A673 (cell line): ENCODE results near the gene CBX7. TPM values are rescaled to one million over a fixed set of nuclear protein-coding genes. Genes with fewer than 3 reads are reported as not detected.

Source experiments
- BruUV-seq: library from RNA; stranded (reverse); fragments of 400-500 nt; replicated peaks from 2 replicates; lab custom pipeline; 2021; lab: Mats Ljungman, UMichigan
- CTCF ChIA-PET: fragments of 300-600 bp; sonication (Branson Sonifier 250); formaldehyde crosslinking; loops from one replicate; lab custom pipeline; 2022; ENCODE audit warnings: antibody characterized with exemption; lab: Charles Lee
- POLR2A ChIA-PET: fragments of 300-600 bp; sonication (Branson Sonifier 250); formaldehyde crosslinking; loops from one replicate; lab custom pipeline; 2022; ENCODE audit warnings: antibody characterized with exemption; ENCODE audit not compliant: low non-redundant PET; lab: Charles Lee
- DNase-seq: peaks from one replicate; pipeline ENCODE4 v3.0.0-alpha.2; 2015; ENCODE audit warnings: low spot score
- H3K27ac ChIP-seq: fragments of 200-600 bp; sonication (generic); 2 replicates; pipeline ENCODE4 v1.5.1; 2016; ENCODE audit warnings: mixed run types, low read depth, mild to moderate bottlenecking, mixed read lengths, antibody characterized with exemption, low read length; ENCODE audit not compliant: poor library complexity, severe bottlenecking
- H3K27me3 ChIP-seq: fragments of 200-600 bp; sonication (generic); replicated peaks from 2 replicates; pipeline ENCODE4 v1.6.1; 2017; ENCODE audit warnings: mixed run types, low read depth, mild to moderate bottlenecking, mixed read lengths, antibody characterized with exemption, low read length; ENCODE audit not compliant: insufficient read depth, poor library complexity
- H3K36me3 ChIP-seq: fragments of 200-600 bp; sonication (generic); 2 replicates; pipeline ENCODE4 v1.6.1; 2016; ENCODE audit warnings: mixed run types, mild to moderate bottlenecking, mixed read lengths, antibody characterized with exemption, low read length; ENCODE audit not compliant: insufficient read depth, poor library complexity, severe bottlenecking
- H3K4me1 ChIP-seq: fragments of 200-600 bp; sonication (generic); 2 replicates; pipeline ENCODE4 v1.6.1; 2017; ENCODE audit warnings: mixed run types, mild to moderate bottlenecking, mixed read lengths, antibody characterized with exemption, low read length; ENCODE audit not compliant: insufficient read depth, poor library complexity, severe bottlenecking
- H3K4me3 ChIP-seq: fragments of 200-600 bp; sonication (generic); 2 replicates; pipeline ENCODE4 v1.5.1; 2016; ENCODE audit warnings: low read depth, mixed run types, mild to moderate bottlenecking, mixed read lengths, low read length; ENCODE audit not compliant: poor library complexity, severe bottlenecking
- H3K9me3 ChIP-seq: fragments of 200-600 bp; sonication (generic); 2 replicates; pipeline ENCODE4 v1.6.1; 2016; ENCODE audit warnings: mixed run types, low read depth, mild to moderate bottlenecking, mixed read lengths, antibody characterized with exemption, low read length; ENCODE audit not compliant: poor library complexity, severe bottlenecking
- CTCF ChIP-seq: fragments of 300-800, 200-600 bp; sonication (generic); conservative IDR thresholded peaks from 2 replicates; pipeline ENCODE4 v1.5.1; 2017; ENCODE audit warnings: low read depth, mild to moderate bottlenecking, antibody characterized with exemption, low read length, moderate library complexity, mixed read lengths
- EZH2 ChIP-seq: fragments of 200-600 bp; sonication (generic); IDR thresholded peaks from 2 replicates; pipeline ENCODE4 v1.6.1; 2017; ENCODE audit warnings: borderline replicate concordance, low read depth, mild to moderate bottlenecking, mixed read lengths, antibody characterized with exemption, low read length; ENCODE audit not compliant: poor library complexity, severe bottlenecking
- intact Hi-C: fragments of 100-400 bp; cut with micrococcal nuclease; formaldehyde crosslinking; loops from one replicate; pipeline ENCODE4 v1.10.0; 2022; ENCODE audit not compliant: unreplicated experiment
- total RNA-seq: library from RNA; stranded (reverse); gene quantifications from 2 replicates; pipeline ENCODE4 v1.2.3, GENCODE V29; 2021

Gene CBX7
- total RNA-seq, 1 experiment from 2014 or later = 2.8 TPM

- no peaks in the 10 kb centered on the region for H3K4me1 ChIP-seq
- POLR2A ChIA-PET = interaction anchor here (0.6 kb wide), 1 partner anchor 16 kb away, joined by 3 read pairs; no protein-coding TSS in a partner anchor
- TF ChIP-seq CTCF (peak; percentile 64), EZH2 (no peak)
- H3K9me3 ChIP-seq = no peaks in the 10 kb centered on the region
- BruUV-seq = no TSS peak
- H3K27me3 ChIP-seq = no peaks in the 10 kb centered on the region
- CTCF ChIA-PET = interaction anchor here (1.0 to 1.6 kb wide), 2 partner anchors 181 to 393 kb away, joined by 5 read pairs; no protein-coding TSS in a partner anchor
- H3K36me3 ChIP-seq = no peaks in the 10 kb centered on the region
- peak; percentile 64 for DNase-seq
- H3K27ac ChIP-seq = no peak overlapping the region
- no peak overlapping the region for H3K4me3 ChIP-seq
- intact Hi-C loops = no loop called here
Observed at GRCh38 chr22:39135092-39135896, 17.2 kb downstream of the CBX7 start.

- Histone ChIP-seq H3K4me3 (no peak overlapping the region), H3K27ac (no peak overlapping the region), H3K36me3 (no peaks in the 10 kb centered on the region), H3K9me3 (no peaks in the 10 kb centered on the region), H3K27me3 (no peaks in the 10 kb centered on the region), H3K4me1 (no peaks in the 10 kb centered on the region)
- intact Hi-C loops = no loop called here
- DNase-seq = no peak
- CTCF ChIA-PET = interaction anchor here (1.0 to 1.6 kb wide), 2 partner anchors 182 to 394 kb away, joined by 5 read pairs; no protein-coding TSS in a partner anchor
- POLR2A ChIA-PET = no interaction called here
- no TSS peak for BruUV-seq
- TF ChIP-seq EZH2 (no peak), CTCF (no peak)
Observed at GRCh38 chr22:39134366-39135091, 18.0 kb downstream of the CBX7 start.

- BruUV-seq = no TSS peak
- no peaks in the 10 kb centered on the region for H3K4me1 ChIP-seq
- CTCF ChIA-PET = no interaction called here
- intact Hi-C loops = no loop called here
- H3K27ac ChIP-seq = no peak overlapping the region
- H3K9me3 ChIP-seq = no peaks in the 10 kb centered on the region
- POLR2A ChIA-PET = no interaction called here
- no peak for TF ChIP-seq CTCF
- TF ChIP-seq EZH2 = no peak
- no peak overlapping the region for H3K4me3 ChIP-seq
- H3K27me3 ChIP-seq = no peaks in the 10 kb centered on the region
- no peaks in the 10 kb centered on the region for H3K36me3 ChIP-seq
- DNase-seq = no peak
Observed at GRCh38 chr22:39133871-39134270, 18.6 kb downstream of the CBX7 start.
